Activated gamma-delta T cell treated with anti-CD3 and anti-CD28 coated beads, Interleukin-2, amount 50 U/mL, for 16 hours (primary cell): ENCODE measurements around the gene LRRC17.
"Not testable (repeated sequence)": the region's sequence is repeated elsewhere in the genome, so short reads cannot be mapped to it uniquely, and the experiment has no call there.

Experiments used
- DNase-seq: peaks from one replicate; pipeline ENCODE4 v3.0.0-alpha.2; 2020; ENCODE audit warnings: low read depth

LRRC17 gene

GRCh38 chr7:102897856-102898531 lies 14.8 kb upstream of the LRRC17 start:
- DNase-seq = no peak

DNA sequence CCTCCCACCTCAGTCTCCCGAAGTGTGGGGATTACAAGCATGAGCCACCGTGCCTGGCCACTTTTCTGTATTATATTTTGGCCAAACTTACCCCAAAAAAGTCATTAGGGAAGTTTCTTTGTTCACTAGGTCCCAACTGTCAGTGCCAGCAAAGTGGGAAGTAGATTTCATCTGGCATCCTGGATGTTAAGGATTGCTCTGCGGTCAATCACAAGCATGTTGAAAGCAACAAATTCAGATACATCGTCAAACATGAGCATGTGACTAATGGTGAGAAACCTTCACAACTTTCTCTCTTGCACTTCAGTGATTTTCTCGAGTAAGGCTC lies 14.3 kb upstream of the LRRC17 start:
- DNase-seq = no peak

DNA sequence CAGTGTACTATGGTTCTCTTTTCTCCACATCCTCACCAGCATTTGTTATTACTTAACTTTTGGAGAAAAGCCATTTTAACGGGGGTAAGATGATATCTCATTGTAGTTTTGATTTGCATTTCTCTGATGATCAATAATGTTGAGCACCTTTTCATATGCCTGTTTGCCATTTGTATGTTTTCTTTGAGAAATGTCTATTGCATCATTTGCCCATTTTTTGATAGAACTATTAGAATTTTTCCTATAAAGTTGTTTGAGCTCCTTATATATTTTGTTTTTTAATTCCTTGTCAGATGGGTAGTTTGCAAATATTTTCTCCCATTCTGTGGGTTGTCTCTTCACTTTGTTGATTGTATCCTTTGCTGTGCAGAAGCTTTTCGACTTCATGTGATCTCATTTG lies 10.7 kb upstream of the LRRC17 start:
- DNase-seq = not testable (repeated sequence)

GRCh38 chr7:102903576-102903975 lies 9.2 kb upstream of the LRRC17 start:
- DNase-seq = not testable (repeated sequence)

DNA sequence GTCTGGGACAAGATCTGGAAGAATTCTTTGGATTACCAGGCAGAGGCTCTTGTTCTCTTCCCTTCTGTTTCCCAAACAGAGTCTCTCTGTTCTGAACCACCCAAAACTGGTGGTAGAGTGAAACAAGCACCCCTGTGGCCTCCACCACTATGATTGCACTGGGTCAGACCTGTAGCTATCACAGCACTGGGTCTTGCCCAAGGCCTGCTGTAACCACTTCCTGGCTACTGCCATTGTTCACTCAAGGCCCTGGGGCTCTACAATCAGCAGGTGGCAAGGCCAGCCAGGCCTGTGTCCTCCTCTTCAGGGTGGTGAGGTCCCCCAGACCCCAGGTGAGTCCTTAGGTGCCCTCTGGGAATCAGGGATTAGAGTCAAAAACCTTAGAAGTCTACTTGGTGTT lies 4.1 kb upstream of the LRRC17 start:
- DNase-seq = no peak

- DNase-seq = no peak
Observed at GRCh38 chr7:102913826-102914225, 1.0 kb downstream of the LRRC17 start.

GRCh38 chr7:102914585-102914984 lies 1.8 kb downstream of the LRRC17 start:
- DNase-seq = no peak

- DNase-seq = no peak
Observed at GRCh38 chr7:102916426-102916825, 3.6 kb downstream of the LRRC17 start.

GRCh38 chr7:102916881-102917280 lies 4.1 kb downstream of the LRRC17 start:
- no peak for DNase-seq

DNA sequence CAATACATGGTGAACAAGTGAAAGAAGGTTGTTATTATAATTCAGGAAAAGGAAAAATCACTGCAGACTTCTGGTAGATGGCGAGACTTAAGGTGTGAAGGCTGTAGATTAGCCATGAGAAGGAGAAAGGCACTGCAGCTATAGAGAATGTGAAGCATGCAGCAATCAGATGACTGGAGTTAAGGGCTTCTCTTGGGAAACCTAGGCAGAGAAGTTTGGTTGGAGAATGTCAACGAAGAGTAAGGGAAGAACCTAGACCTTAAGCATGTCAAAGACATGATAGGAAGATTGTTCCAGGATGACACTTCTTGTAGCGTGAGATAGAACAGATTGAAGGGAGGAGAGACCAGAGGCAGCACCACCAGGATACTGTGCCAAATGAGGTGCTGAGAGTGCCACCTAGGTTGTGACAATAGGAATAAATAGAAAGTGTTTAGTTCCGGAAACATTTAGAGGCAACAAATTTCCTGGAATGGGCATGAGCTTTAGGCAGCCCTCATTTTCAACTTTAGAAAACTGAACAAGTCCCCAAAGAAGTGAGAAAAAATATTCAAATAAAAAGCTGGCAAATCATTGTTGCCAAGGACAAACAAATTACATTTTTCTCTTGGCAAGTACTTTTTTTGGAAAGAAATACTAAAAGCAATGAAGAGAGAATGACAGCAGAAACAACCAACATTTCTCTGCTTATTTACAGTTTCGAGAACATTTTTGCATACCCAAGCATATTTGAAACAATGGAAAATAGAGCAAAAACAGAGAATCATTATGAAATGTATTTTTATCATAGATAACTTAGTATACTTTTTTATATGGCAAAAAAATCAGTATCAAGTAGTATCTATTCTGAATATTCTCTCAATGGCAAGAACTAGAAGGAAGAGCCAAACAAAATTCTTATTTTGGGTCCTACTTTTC lies 4.9 kb downstream of the LRRC17 start:
- no peak for DNase-seq

- no peak for DNase-seq
Observed at GRCh38 chr7:102918845-102919244, 6.0 kb downstream of the LRRC17 start.

DNA sequence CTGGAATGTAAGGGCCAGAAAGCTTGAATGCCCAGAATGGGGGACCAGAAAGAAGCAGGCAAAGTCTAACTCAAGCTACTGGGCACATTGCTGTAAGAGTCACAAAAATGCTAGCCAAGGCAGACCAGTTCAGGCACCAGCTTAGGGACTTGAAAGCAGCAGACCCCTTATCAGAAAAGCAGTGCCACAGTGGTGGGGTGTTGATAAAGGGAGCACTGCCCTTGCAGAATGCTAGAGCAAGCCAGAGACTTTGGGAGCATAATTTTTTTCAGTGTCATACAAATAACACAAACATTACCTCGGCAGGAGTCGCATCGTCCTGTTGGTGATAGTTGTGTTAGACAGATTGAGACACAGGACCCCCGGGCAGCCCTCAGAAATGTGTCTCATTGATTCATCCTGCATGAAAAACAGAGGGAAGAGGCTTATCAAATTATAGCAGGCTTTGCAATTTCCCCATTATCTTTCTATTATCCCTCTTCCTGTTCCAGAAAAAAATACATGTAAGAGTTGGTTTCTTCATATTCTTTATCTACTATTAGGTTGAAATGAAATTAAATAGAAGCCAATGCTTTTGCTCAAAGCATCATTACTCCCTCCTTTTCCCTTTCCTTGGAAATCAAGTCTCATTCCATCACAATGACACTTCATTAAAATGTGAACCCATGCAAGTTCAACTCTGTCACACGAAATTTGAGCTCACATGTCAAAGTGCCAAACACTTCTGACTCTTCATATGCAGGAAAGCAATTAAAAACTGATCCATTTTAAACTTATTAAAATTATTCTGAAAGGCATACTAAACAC lies 13.4 kb downstream of the LRRC17 start:
- DNase-seq = no peak

GRCh38 chr7:102926783-102927140 lies 14.0 kb downstream of the LRRC17 start:
- DNase-seq = no peak

DNA sequence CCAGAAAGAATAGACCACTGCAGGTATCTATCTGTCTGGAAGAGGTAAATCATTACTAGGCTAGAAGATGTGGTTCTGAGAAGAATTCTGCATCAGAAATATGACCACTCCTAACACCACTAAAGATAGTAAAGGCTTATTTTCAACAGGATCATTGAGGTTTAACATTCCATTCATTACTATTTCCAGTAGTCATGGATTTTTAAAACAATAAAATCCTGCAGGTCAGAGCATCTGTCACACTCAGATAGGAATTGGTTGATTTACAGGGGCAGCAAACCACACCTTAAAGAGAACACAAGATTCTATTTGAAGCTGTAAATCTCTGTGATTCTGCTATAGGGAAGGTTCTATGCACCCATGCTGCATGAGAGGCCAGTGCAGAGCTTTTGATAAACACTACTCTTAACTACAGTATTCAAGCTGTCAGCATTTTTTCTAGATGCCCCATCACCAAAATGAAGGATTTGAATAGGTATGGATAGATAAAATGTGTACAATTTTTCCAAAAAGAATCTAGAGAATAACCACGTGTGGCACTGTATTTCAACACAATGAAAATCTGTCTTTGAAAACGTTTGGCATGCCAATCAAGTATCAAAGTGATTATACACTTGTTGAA lies 14.6 kb downstream of the LRRC17 start:
- no peak for DNase-seq

- DNase-seq = no peak
Observed at GRCh38 chr7:102931757-102932156, 19.0 kb downstream of the LRRC17 start.

DNA sequence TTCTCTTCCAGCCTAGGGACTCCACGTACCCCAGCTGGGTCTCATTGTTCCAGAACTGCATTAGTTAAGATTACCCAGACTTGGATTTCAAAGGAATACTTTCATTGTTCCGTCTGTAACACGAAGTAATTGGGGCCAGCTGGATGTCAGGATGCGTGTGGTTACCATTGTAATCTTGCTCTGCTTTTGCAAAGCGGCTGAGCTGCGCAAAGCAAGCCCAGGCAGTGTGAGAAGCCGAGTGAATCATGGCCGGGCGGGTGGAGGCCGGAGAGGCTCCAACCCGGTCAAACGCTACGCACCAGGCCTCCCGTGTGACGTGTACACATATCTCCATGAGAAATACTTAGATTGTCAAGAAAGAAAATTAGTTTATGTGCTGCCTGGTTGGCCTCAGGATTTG lies 21.0 kb downstream of the LRRC17 start:
- DNase-seq = no peak

- no peak for DNase-seq
Observed at GRCh38 chr7:102934239-102934638, 21.4 kb downstream of the LRRC17 start.

- DNase-seq = no peak
Observed at GRCh38 chr7:102934701-102935100, 21.9 kb downstream of the LRRC17 start.

- DNase-seq = no peak
Observed at GRCh38 chr7:102935450-102936115, 22.8 kb downstream of the LRRC17 start.

DNA sequence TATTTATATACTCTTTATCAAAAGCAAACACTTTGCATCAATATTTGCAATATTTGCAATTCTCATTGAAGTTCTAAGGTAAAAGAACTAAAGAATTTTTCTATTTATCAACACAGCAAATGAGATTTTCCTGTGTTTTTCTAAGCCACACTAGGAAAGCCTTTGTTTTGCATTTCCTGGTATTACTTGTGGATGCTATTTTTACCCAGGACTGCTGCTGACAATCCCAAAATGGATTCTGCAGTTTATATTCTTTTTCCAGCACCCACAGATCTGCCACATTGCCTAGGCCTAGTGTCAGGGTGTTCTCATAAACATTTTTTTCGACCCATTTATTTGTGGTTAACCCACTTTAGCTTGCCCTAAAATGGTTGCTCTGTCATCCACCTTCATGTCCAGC lies 25.9 kb downstream of the LRRC17 start:
- DNase-seq = no peak

DNA sequence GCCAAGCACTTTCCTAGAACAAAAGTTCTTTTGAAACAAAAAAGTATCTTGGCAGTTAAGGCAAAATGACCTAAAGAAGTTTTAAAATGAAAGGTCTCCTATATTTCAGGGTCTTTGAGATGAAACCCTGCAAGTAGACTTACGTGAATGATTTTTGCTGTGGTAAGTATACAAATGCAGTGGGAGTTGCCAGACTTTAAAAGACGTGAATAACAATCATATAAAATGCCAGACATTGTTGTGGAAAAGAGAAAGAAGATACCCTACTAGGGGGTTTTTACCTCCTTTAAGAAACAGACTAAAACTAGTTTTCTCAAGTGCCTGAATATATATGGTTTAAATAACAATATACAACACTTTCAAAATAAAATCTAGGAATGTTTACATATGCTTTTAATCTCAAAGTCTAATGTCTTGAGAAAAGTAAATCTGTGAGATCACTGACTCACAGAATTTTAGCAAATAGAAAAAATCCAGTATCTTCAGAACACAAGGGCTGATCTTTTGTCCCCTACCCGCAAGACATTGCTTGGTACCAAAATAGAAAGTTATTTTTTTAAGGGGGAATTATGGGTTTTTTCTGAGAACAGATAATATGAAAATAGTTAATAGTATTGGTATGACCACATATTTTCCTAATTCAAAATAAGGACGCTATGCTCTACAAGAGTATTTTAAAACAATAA lies 29.5 kb downstream of the LRRC17 start:
- DNase-seq = no peak
